Endothelial cell (in vitro differentiated cells): ENCODE data around the gene TMEM203. TPM values are rescaled to one million over a fixed set of nuclear protein-coding genes. Genes with fewer than 3 reads are reported as not detected.

Source experiments
- DNase-seq: peaks from one replicate; pipeline ENCODE4 v3.0.0; 2021; ENCODE audit warnings: low spot score
- H3K27ac Mint-ChIP-seq: one replicate; pipeline ENCODE4 v1.8.0; 2021; ENCODE audit warnings: mixed read lengths, inconsistent platforms; ENCODE audit not compliant: unreplicated experiment
- H3K27me3 Mint-ChIP-seq: one replicate; pipeline ENCODE4 v1.8.0; 2021; ENCODE audit warnings: mild to moderate bottlenecking, moderate library complexity, mixed read lengths, inconsistent platforms; ENCODE audit not compliant: unreplicated experiment
- H3K36me3 Mint-ChIP-seq: one replicate; pipeline ENCODE4 v1.8.0; 2021; ENCODE audit warnings: mild to moderate bottlenecking, low read depth, mixed read lengths, inconsistent platforms; ENCODE audit not compliant: unreplicated experiment
- H3K4me1 Mint-ChIP-seq: one replicate; pipeline ENCODE4 v1.8.0; 2021; ENCODE audit warnings: mild to moderate bottlenecking, mixed read lengths, inconsistent platforms; ENCODE audit not compliant: unreplicated experiment
- H3K4me3 Mint-ChIP-seq: one replicate; pipeline ENCODE4 v1.8.0; 2021; ENCODE audit warnings: mild to moderate bottlenecking, mixed read lengths, inconsistent platforms; ENCODE audit not compliant: unreplicated experiment
- H3K9me3 Mint-ChIP-seq: one replicate; pipeline ENCODE4 v1.8.0; 2021; ENCODE audit warnings: mixed read lengths, inconsistent platforms; ENCODE audit not compliant: unreplicated experiment
- total RNA-seq: library from RNA; stranded (reverse); fragmentation: NEBNext Ultra II Directional; extraction: Animal tissue kit (Norgen Biotek cat#: 25700); gene quantifications from one replicate; pipeline ENCODE4 v1.2.1, GENCODE V29; 2021; ENCODE audit not compliant: unreplicated experiment
- TF ChIP-seq, protein P1 (sequence below): fragments of 200-600 bp; sonication (generic); IDR thresholded peaks from one replicate; pipeline ENCODE4 v1.5.0; 2021; ENCODE audit warnings: antibody characterized with exemption; ENCODE audit not compliant: unreplicated experiment

TMEM203 gene
- total RNA-seq, 1 donor from 2014 or later = 27.4 TPM

DNA sequence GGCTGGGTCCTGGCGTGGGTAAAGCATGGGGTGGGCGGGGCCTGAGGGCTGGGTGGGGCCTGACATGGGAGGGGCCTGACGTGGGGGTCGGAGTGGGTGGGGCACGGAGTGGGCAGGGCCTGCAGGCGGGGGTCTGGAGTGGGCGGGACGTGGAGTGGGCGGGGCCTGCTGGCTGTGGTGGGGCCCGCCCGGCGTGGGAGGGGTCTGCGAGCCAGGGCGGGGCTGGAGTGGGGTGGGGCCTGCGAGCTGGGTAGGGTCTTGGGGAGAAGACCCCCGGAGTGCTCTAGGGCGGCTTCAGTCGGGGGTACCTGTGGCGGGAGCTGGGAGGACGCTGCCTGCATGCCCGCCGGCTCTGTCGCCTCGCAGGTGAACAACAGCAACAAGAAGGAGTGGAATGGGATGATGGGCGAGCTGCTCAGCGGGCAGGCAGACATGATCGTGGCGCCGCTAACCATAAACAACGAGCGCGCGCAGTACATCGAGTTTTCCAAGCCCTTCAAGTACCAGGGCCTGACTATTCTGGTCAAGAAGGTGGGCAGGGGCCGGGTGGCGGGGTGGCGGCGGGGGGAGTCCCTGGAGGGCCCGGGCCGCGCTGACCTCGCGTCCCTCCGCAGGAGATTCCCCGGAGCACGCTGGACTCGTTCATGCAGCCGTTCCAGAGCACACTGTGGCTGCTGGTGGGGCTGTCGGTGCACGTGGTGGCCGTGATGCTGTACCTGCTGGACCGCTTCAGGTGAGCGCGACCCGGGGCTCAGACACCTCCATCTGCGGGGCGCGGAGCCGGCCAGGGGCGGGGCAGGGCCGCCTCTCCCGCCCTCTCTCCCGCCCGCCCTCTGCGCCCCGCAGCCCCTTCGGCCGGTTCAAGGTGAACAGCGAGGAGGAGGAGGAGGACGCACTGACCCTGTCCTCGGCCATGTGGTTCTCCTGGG, 43.6 kb downstream of the TMEM203 start:
- no peaks in the 10 kb centered on the region for H3K9me3 Mint-ChIP-seq
- no peaks in the 10 kb centered on the region for H3K36me3 Mint-ChIP-seq
- H3K27me3 Mint-ChIP-seq = peaks cover 25% of the 10 kb centered on the region
- peaks cover 2% of the 10 kb centered on the region for H3K4me1 Mint-ChIP-seq
- no peak overlapping the region for H3K27ac Mint-ChIP-seq
- H3K4me3 Mint-ChIP-seq = no peak overlapping the region
- no peak for DNase-seq
- TF ChIP-seq, protein P1, sequence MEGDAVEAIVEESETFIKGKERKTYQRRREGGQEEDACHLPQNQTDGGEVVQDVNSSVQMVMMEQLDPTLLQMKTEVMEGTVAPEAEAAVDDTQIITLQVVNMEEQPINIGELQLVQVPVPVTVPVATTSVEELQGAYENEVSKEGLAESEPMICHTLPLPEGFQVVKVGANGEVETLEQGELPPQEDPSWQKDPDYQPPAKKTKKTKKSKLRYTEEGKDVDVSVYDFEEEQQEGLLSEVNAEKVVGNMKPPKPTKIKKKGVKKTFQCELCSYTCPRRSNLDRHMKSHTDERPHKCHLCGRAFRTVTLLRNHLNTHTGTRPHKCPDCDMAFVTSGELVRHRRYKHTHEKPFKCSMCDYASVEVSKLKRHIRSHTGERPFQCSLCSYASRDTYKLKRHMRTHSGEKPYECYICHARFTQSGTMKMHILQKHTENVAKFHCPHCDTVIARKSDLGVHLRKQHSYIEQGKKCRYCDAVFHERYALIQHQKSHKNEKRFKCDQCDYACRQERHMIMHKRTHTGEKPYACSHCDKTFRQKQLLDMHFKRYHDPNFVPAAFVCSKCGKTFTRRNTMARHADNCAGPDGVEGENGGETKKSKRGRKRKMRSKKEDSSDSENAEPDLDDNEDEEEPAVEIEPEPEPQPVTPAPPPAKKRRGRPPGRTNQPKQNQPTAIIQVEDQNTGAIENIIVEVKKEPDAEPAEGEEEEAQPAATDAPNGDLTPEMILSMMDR = no peak

DNA sequence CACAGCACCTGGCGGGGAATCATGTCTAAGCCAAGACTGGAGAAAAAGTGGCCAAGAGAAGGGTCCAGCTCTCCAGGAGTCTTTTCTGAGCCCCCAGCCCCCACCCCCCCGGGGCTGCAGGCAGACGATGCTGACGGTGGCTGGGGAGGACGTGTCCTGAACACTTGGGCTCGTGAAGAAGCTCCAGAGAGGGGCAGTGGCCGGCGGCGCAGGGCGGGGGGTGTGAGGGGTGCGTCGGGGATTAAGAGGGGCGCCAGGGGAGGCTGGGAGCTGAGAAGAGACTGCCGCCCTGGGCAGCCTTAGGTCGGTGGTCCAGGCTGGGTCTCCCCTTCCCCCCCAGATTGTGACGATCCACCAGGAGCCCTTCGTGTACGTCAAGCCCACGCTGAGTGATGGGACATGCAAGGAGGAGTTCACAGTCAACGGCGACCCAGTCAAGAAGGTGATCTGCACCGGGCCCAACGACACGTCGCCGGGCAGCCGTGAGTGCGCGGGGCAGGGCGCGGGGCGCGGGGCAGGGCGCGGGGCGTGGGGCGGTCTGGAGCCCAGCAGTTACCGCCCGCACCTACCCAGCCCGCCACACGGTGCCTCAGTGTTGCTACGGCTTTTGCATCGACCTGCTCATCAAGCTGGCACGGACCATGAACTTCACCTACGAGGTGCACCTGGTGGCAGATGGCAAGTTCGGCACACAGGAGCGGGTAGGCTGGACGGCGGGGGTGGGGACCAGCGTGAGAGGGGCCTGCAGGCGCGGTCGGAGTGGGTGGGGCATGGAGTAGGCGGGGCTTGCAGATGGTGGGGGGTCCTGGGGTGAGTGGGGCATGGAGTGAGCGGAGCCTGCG, 44.5 kb downstream of the TMEM203 start:
- Mint-ChIP-seq H3K4me3 (no peak overlapping the region), H3K9me3 (no peaks in the 10 kb centered on the region), H3K27me3 (peaks cover 23% of the 10 kb centered on the region), H3K4me1 (peaks cover 2% of the 10 kb centered on the region), H3K27ac (no peak overlapping the region), H3K36me3 (no peaks in the 10 kb centered on the region)
- TF ChIP-seq, protein P1 = no peak
- DNase-seq = no peak

DNA sequence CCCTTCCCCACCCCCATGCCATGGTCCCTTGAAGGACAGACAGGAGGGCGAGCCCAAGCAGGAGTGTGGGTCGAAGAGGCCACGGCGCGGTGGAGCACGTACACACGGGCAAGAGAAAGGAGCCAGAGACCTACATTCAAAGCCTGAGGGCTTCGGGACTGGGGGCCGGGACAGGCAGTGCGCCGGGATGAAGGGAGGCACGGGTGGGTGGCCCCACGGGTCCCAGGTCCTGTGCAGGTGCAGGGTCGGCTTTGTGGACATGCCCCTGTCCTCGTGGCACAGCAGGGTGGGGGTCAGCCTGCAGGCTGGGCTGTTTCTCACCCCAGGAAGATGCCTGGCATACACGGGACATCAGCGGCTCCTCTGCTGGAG, 45.4 kb downstream of the TMEM203 start:
- H3K4me3 Mint-ChIP-seq = no peak overlapping the region
- no peaks in the 10 kb centered on the region for H3K9me3 Mint-ChIP-seq
- TF ChIP-seq, protein P1 = no peak
- DNase-seq = no peak
- H3K27ac Mint-ChIP-seq = no peak overlapping the region
- no peaks in the 10 kb centered on the region for H3K36me3 Mint-ChIP-seq
- peaks cover 2% of the 10 kb centered on the region for H3K4me1 Mint-ChIP-seq
- H3K27me3 Mint-ChIP-seq = peaks cover 23% of the 10 kb centered on the region

DNA sequence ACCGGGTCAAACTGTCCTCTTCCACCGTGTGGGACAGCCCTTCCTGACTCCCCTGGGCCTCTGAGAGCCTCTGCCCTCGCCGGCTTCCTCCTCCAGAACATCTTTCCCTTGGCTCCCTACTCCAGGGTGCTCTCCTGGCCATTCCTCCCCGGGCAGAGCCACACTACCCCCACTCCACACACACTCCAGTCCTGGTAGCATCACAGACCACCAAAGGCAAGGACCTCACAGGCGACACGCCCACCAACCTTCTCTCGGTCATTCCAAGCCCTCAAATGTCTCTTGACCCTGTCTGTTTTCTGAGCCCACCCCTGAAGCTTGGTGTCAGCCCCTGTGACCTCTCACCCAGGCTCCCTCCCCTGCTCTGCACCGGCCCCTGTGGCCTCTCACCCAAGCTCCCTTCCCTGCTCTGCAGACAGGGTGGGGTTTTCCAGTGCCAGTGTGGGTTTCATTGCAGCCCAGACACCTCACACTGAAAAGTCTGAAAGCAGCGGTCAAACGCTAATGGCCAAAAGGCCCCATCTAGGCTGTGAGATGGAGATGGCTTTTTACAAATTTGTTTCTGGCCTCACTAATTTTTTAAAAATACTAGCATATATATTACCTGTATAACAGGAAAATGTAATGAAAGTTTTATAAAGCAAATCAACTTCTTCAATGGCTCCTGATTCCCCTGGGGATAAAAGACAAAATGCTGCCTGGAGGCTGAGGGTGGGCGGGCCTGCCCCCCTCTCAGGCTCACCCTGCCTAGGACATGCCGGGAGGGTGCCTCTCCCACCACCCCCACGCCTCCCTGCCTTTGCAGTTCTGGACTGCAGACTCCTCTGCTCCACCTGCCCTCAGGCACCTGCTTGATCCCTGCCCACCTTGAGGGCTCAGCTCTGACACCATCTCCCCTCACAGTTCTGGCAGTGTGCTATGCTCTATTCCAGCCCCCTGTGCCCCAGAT, 46.1 kb downstream of the TMEM203 start:
- no peaks in the 10 kb centered on the region for H3K36me3 Mint-ChIP-seq
- TF ChIP-seq, protein P1 = no peak
- H3K27me3 Mint-ChIP-seq = peaks cover 22% of the 10 kb centered on the region
- no peak overlapping the region for H3K27ac Mint-ChIP-seq
- H3K4me3 Mint-ChIP-seq = no peak overlapping the region
- H3K9me3 Mint-ChIP-seq = no peaks in the 10 kb centered on the region
- no peak for DNase-seq
- H3K4me1 Mint-ChIP-seq = peaks cover 2% of the 10 kb centered on the region
